ENCODE data around the gene DDO.

Gene DDO

GRCh38 chr6:110419028-110419739 lies 3.8 kb upstream of the DDO start:
- no peak for DNase-seq

GRCh38 chr6:110418594-110418993 lies 3.2 kb upstream of the DDO start:
- no peak for DNase-seq

GRCh38 chr6:110414669-110415068 lies 706 bp downstream of the DDO start:
- DNase-seq: no peak

GRCh38 chr6:110412360-110412759 lies 3.0 kb downstream of the DDO start:
- DNase-seq: no peak

- no peak for DNase-seq
Measured at GRCh38 chr6:110410511-110410910, 4.9 kb downstream of the DDO start.

DNA sequence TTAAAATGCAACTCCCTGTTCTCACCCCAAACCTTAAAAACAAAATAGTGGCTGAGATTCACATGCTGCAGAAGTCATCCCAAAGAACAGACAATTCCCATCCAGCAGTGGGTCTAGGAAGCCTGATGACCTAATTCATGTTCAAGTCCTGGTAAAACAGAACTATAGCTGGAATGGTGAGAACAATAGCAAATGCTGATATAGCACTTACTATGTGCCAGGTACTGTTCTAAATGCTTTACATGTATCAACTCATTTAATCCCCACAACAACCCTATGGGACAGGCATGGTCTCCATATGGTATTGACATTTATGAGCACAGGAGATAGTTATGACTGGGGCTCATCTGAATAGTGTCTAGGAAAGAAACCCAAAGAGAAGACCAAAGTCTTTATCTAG lies 5.6 kb downstream of the DDO start:
- no peak for DNase-seq

DNA sequence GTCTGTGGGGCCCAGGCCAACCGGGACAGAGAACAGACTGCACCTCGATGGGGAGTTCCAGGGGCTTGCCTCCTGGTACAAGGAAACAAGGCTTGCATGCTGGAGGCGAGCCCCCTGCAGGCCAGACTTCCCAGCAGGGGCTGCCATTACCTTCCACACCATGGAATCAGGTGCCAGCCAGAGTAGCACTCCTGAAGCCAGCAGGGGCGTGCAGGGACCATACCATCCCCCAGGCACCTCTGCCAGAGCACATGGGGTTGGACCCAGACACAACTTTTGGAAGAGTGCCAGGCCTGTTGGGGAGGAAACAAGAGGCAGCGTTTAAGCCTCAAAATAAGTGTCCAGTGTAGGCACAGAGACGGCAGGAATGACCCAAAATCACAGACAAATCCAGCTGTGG lies 6.5 kb downstream of the DDO start:
- DNase-seq: no peak

DNA sequence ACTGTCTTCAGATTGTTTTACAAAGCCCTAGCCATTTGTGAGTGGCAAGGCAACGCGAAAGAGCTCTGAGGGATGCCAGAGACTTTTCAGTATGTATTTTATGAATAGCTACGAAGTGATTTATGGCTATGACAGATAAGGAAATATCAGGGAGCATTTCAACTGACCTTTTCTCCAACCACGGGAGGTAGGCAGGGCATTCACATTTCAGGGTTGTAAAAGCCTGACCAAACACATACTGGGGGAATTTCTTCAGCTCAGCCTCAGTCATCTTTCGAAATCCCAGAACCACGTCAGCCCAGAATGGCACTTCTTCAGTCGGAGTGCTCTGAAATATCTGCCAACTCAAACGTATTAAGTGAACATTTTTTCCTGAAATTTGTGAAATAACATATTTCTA lies 10.8 kb downstream of the DDO start:
- DNase-seq: no peak

GRCh38 chr6:110401585-110402176 lies 13.7 kb downstream of the DDO start:
- no peak for DNase-seq

GRCh38 chr6:110400208-110400607 lies 15.2 kb downstream of the DDO start:
- DNase-seq: no peak

- DNase-seq: no peak
Measured at GRCh38 chr6:110399219-110400071, 15.9 kb downstream of the DDO start.

DNA sequence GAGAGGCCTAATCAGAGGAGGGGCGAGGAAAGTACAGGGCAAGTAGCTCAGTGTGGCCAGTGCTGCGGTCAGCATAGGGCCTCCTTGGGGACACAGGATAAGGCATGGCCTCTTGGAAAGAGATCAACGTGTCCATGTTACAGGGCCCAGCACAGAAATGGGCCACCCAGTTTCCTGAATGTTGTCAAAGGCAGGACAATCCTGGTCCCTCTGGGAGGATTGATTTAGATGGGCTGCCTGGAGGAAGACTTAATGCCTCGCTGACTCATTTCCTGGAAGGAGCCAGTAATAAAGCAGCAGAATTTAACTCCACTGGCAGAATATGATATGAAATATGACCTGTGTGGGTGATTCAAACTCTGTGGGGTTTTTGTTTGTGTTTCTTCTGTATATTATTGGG lies 16.6 kb downstream of the DDO start:
- DNase-seq: no peak

- no peak for DNase-seq
Measured at GRCh38 chr6:110395221-110395620, 20.2 kb downstream of the DDO start.

DNA sequence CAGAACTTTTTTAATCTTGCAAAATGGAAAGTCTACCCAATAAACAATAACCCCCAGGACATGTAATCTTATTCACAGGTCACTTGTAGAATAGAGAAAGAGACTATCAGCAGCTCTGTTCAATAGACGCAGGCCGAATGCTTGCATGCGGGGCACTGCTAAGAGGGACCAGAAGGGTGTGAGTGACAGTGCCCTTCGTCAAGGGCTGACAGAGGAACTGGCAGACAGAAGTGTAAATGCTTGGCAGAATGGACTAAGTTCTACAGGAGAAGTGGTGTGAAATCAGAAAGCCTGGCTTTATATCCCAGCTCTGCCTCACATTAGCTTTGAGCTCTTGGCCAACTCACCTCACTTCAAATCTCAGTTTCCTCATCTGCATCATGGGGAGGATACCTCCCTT lies 21.0 kb downstream of the DDO start:
- no peak for DNase-seq

- DNase-seq: no peak
Measured at GRCh38 chr6:110392727-110393126, 22.6 kb downstream of the DDO start.

- DNase-seq: no peak
Measured at GRCh38 chr6:110390404-110390803, 25.0 kb downstream of the DDO start.

- DNase-seq: no peak
Measured at GRCh38 chr6:110389689-110390382, 25.5 kb downstream of the DDO start.

- no peak for DNase-seq
Measured at GRCh38 chr6:110387986-110388385, 27.4 kb downstream of the DDO start.

DNA sequence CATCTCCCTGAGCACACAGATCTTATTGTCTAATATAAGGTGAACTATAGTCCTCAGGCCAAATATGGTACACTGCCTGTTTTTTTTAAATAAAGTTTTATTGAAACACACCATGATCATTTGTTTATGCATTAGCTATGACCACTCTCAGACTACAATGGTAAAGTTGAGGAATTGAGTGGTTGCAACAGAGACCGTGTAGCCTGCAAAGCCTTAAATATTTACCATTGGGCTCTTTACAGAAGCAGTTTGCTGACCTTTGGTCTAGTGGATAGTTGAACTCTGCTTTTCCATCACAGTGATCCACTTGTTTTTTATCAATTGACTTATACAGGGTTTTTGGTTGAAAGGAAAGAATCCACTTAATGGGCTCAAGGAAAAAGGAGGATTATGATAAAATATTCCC lies 29.9 kb downstream of the DDO start:
- no peak for DNase-seq

DNA sequence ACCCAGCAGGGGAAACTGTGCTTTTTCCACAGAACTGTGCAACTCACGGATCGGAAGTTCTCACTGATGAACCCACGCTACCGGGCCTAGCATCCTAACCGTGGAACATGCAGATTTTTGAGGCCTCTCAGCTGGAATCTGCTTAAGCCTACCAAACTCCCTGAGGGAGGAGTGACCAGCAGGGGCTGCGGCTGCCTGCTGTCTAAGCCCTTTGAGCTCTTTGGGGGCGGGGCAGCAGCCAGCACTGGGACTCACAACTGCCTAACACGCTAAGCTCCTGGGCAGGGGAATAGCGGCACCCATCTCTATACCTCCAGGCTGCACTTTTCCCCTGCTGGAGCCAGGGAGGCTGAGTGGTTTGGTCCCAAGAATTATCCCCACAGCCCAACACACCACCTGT lies 36.8 kb downstream of the DDO start:
- DNase-seq: no peak

- no peak for DNase-seq
Measured at GRCh38 chr6:110369066-110369465, 46.3 kb downstream of the DDO start.

GRCh38 chr6:110368284-110368683 lies 47.1 kb downstream of the DDO start:
- no peak for DNase-seq

- no peak for DNase-seq
Measured at GRCh38 chr6:110367825-110368224, 47.5 kb downstream of the DDO start.
